ENCODE results near the gene MAST3.

GRCh38 chr19:18194181-18194530, 96.6 kb downstream of the MAST3 start:
- TF ChIP-seq CTCF (IDR thresholded peaks at IDR 0.05 in 8 of 11, conservative IDR thresholded peaks at IDR 0.05 in 3 of 11) = no peak
- TF ChIP-seq POLR2AphosphoS5 (IDR thresholded peaks at IDR 0.05) = no peak
